Nephron progenitor cell (in vitro differentiated cells): Measurements from ENCODE around the gene USF3.

ENCODE experiments used
- DNase-seq: peaks from one replicate; pipeline ENCODE4 v3.0.0; 2021
- H3K27ac Mint-ChIP-seq: 2 replicates; pipeline ENCODE4 v1.8.0; 2021; ENCODE audit warnings: mild to moderate bottlenecking, moderate library complexity, mixed read lengths
- H3K27me3 Mint-ChIP-seq: 2 replicates; pipeline ENCODE4 v1.8.0; 2021; ENCODE audit warnings: mild to moderate bottlenecking, low read depth, mixed read lengths; ENCODE audit not compliant: poor library complexity
- H3K36me3 Mint-ChIP-seq: 2 replicates; pipeline ENCODE4 v1.8.0; 2021; ENCODE audit warnings: low read depth, mixed read lengths
- H3K4me1 Mint-ChIP-seq: 2 replicates; pipeline ENCODE4 v1.8.0; 2021; ENCODE audit warnings: mixed read lengths
- H3K4me3 Mint-ChIP-seq: 2 replicates; pipeline ENCODE4 v1.8.0; 2021; ENCODE audit warnings: mild to moderate bottlenecking, moderate library complexity, mixed read lengths
- H3K9me3 Mint-ChIP-seq: 2 replicates; pipeline ENCODE4 v1.8.0; 2021; ENCODE audit warnings: mild to moderate bottlenecking, moderate library complexity, mixed read lengths
- CTCF ChIP-seq: fragments of 200-600 bp; sonication (generic); IDR thresholded peaks from 2 replicates; pipeline ENCODE4 v1.5.0; 2021; ENCODE audit warnings: antibody characterized with exemption

Gene USF3

GRCh38 chr3:113663324-113663750 is 33.1 kb downstream of the USF3 start:
- peaks cover 45% of the 10 kb centered on the region for H3K36me3 Mint-ChIP-seq
- DNase-seq: no peak
- no peak overlapping the region for H3K4me3 Mint-ChIP-seq
- peaks cover 20% of the 10 kb centered on the region for H3K4me1 Mint-ChIP-seq
- no peaks in the 10 kb centered on the region for H3K9me3 Mint-ChIP-seq
- peak overlapping the region; percentile 60 for H3K27ac Mint-ChIP-seq
- H3K27me3 Mint-ChIP-seq: no peaks in the 10 kb centered on the region
- no peak for TF ChIP-seq CTCF

GRCh38 chr3:113662824-113663223 is 33.6 kb downstream of the USF3 start:
- H3K4me3 Mint-ChIP-seq: no peak overlapping the region
- no peak for DNase-seq
- H3K36me3 Mint-ChIP-seq: peaks cover 50% of the 10 kb centered on the region
- H3K27ac Mint-ChIP-seq: peak overlapping the region; percentile 60
- H3K27me3 Mint-ChIP-seq: no peaks in the 10 kb centered on the region
- H3K9me3 Mint-ChIP-seq: no peaks in the 10 kb centered on the region
- peaks cover 15% of the 10 kb centered on the region for H3K4me1 Mint-ChIP-seq
- no peak for TF ChIP-seq CTCF

- H3K4me3 Mint-ChIP-seq: no peak overlapping the region
- H3K9me3 Mint-ChIP-seq: no peaks in the 10 kb centered on the region
- TF ChIP-seq CTCF: no peak
- H3K4me1 Mint-ChIP-seq: peaks cover 11% of the 10 kb centered on the region
- no peaks in the 10 kb centered on the region for H3K27me3 Mint-ChIP-seq
- peaks cover 65% of the 10 kb centered on the region for H3K36me3 Mint-ChIP-seq
- no peak for DNase-seq
- peak overlapping the region; percentile 31 for H3K27ac Mint-ChIP-seq
Measured at GRCh38 chr3:113660896-113661295, 35.5 kb downstream of the USF3 start.

GRCh38 chr3:113660458-113660857 is 36.0 kb downstream of the USF3 start:
- no peak for TF ChIP-seq CTCF
- DNase-seq: no peak
- no peaks in the 10 kb centered on the region for H3K27me3 Mint-ChIP-seq
- H3K9me3 Mint-ChIP-seq: no peaks in the 10 kb centered on the region
- H3K36me3 Mint-ChIP-seq: peaks cover 70% of the 10 kb centered on the region
- H3K4me1 Mint-ChIP-seq: peaks cover 11% of the 10 kb centered on the region
- peak overlapping the region; percentile 53 for H3K27ac Mint-ChIP-seq
- no peak overlapping the region for H3K4me3 Mint-ChIP-seq

GRCh38 chr3:113659996-113660395 is 36.4 kb downstream of the USF3 start:
- H3K27me3 Mint-ChIP-seq: no peaks in the 10 kb centered on the region
- H3K9me3 Mint-ChIP-seq: no peaks in the 10 kb centered on the region
- H3K4me1 Mint-ChIP-seq: peaks cover 11% of the 10 kb centered on the region
- DNase-seq: no peak
- H3K27ac Mint-ChIP-seq: peak overlapping the region; percentile 53
- H3K4me3 Mint-ChIP-seq: no peak overlapping the region
- no peak for TF ChIP-seq CTCF
- peaks cover 70% of the 10 kb centered on the region for H3K36me3 Mint-ChIP-seq

GRCh38 chr3:113659101-113659541 is 37.3 kb downstream of the USF3 start:
- no peaks in the 10 kb centered on the region for H3K9me3 Mint-ChIP-seq
- H3K4me1 Mint-ChIP-seq: peaks cover 11% of the 10 kb centered on the region
- no peak overlapping the region for H3K27ac Mint-ChIP-seq
- no peak for TF ChIP-seq CTCF
- peaks cover 71% of the 10 kb centered on the region for H3K36me3 Mint-ChIP-seq
- H3K4me3 Mint-ChIP-seq: no peak overlapping the region
- H3K27me3 Mint-ChIP-seq: no peaks in the 10 kb centered on the region
- no peak for DNase-seq
